Stomach smooth muscle (tissue), 2 donors: Measurements from ENCODE around the gene B4GALT7.

Source experiments
- H3K27ac ChIP-seq: one replicate; pipeline ENCODE4 v1.7.0; 2013; ENCODE audit warnings: mild to moderate bottlenecking, low read length, inconsistent platforms
- H3K27me3 ChIP-seq, 2 donors: one replicate each; pipeline ENCODE4 v1.7.0; 2013; ENCODE audit warnings: low read length in 2 of 2; ENCODE audit not compliant: insufficient read depth in 2 of 2, control insufficient read depth in 1 of 2
- H3K36me3 ChIP-seq, 2 donors: one replicate each; pipeline ENCODE4 v1.7.0; 2013; ENCODE audit warnings: low read length in 2 of 2; ENCODE audit not compliant: control insufficient read depth in 2 of 2, insufficient read depth in 2 of 2
- H3K4me1 ChIP-seq: one replicate; pipeline ENCODE4 v1.7.0; 2013; ENCODE audit warnings: low read length; ENCODE audit not compliant: control insufficient read depth, insufficient read depth
- H3K4me3 ChIP-seq, 2 donors: one replicate each; pipeline ENCODE4 v1.7.0; 2013; ENCODE audit warnings: low read length in 2 of 2
- H3K9ac ChIP-seq, 2 donors: one replicate each; pipeline ENCODE4 v1.7.0; 2013; ENCODE audit warnings: low read length in 2 of 2, mild to moderate bottlenecking in 1 of 2
- H3K9me3 ChIP-seq, 2 donors: one replicate each; pipeline ENCODE4 v1.7.0; 2013; ENCODE audit warnings: low read length in 2 of 2; ENCODE audit not compliant: control insufficient read depth in 2 of 2
- donor health status: healthy.
- donor health status: Pancreatic carcinoma.

The B4GALT7 gene

GRCh38 chr5:177603631-177604030, 3.7 kb downstream of the B4GALT7 start:
- Histone ChIP-seq H3K4me1 (peaks cover 32% of the 10 kb centered on the region), H3K4me3 (no peak overlapping the region), H3K27ac (no peak overlapping the region), H3K27me3 (no peaks in the 10 kb centered on the region), H3K36me3 (peaks cover 0 to 4% of the 10 kb centered on the region in 2 donors), H3K9me3 (no peaks in the 10 kb centered on the region), H3K9ac (no peak overlapping the region)

GRCh38 chr5:177604116-177604521, 4.2 kb downstream of the B4GALT7 start:
- H3K4me3 ChIP-seq, result no peak overlapping the region
- H3K9ac ChIP-seq, result no peak overlapping the region
- H3K27me3 ChIP-seq, result no peaks in the 10 kb centered on the region
- H3K27ac ChIP-seq, result no peak overlapping the region
- no peaks in the 10 kb centered on the region for H3K9me3 ChIP-seq
- peaks cover 32% of the 10 kb centered on the region for H3K4me1 ChIP-seq
- peaks cover 0 to 4% of the 10 kb centered on the region in 2 donors for H3K36me3 ChIP-seq

- H3K27me3 ChIP-seq, result no peaks in the 10 kb centered on the region
Measured at GRCh38 chr5:177604656-177605055, 4.7 kb downstream of the B4GALT7 start.

GRCh38 chr5:177605078-177605477, 5.1 kb downstream of the B4GALT7 start:
- peaks cover 0 to 5% of the 10 kb centered on the region in 2 donors for H3K36me3 ChIP-seq

More at GRCh38 chr5:177604656-177605055, 4.7 kb downstream of the B4GALT7 start:
- Histone ChIP-seq H3K9me3 (no peaks in the 10 kb centered on the region), H3K27ac (no peak overlapping the region), H3K4me1 (peaks cover 32% of the 10 kb centered on the region), H3K36me3 (peaks cover 0 to 5% of the 10 kb centered on the region in 2 donors), H3K9ac (no peak overlapping the region), H3K4me3 (no peak overlapping the region)

GRCh38 chr5:177605667-177606066, 5.7 kb downstream of the B4GALT7 start:
- H3K36me3 ChIP-seq, result peaks cover 0 to 5% of the 10 kb centered on the region in 2 donors
- no peak overlapping the region for H3K9ac ChIP-seq
- no peaks in the 10 kb centered on the region for H3K27me3 ChIP-seq
- no peak overlapping the region for H3K27ac ChIP-seq
- no peaks in the 10 kb centered on the region for H3K9me3 ChIP-seq
- no peak overlapping the region for H3K4me3 ChIP-seq
- H3K4me1 ChIP-seq, result peaks cover 27% of the 10 kb centered on the region

More at GRCh38 chr5:177605078-177605477, 5.1 kb downstream of the B4GALT7 start:
- Histone ChIP-seq H3K4me3 (no peak overlapping the region), H3K27me3 (no peaks in the 10 kb centered on the region), H3K27ac (no peak overlapping the region), H3K9ac (no peak overlapping the region), H3K4me1 (peaks cover 32% of the 10 kb centered on the region), H3K9me3 (no peaks in the 10 kb centered on the region)

- Histone ChIP-seq H3K27ac (no peak overlapping the region), H3K9ac (no peak overlapping the region), H3K27me3 (no peaks in the 10 kb centered on the region), H3K9me3 (no peaks in the 10 kb centered on the region), H3K4me1 (peaks cover 21% of the 10 kb centered on the region), H3K4me3 (no peak overlapping the region), H3K36me3 (peaks cover 0 to 5% of the 10 kb centered on the region in 2 donors)
Measured at GRCh38 chr5:177606071-177607051, 6.4 kb downstream of the B4GALT7 start.

- no peaks in the 10 kb centered on the region for H3K9me3 ChIP-seq
- H3K4me1 ChIP-seq, result peaks cover 16% of the 10 kb centered on the region
- peak overlapping the region; percentile 4 to 13 for H3K9ac ChIP-seq
- H3K27me3 ChIP-seq, result no peaks in the 10 kb centered on the region
- no peak overlapping the region for H3K27ac ChIP-seq
- H3K4me3 ChIP-seq, result no peak overlapping the region
- peaks cover 0 to 5% of the 10 kb centered on the region in 2 donors for H3K36me3 ChIP-seq
Measured at GRCh38 chr5:177607115-177607451, 7.2 kb downstream of the B4GALT7 start.

GRCh38 chr5:177607452-177608192, 7.7 kb downstream of the B4GALT7 start:
- Histone ChIP-seq H3K36me3 (peaks cover 0 to 5% of the 10 kb centered on the region in 2 donors), H3K4me1 (peaks cover 13% of the 10 kb centered on the region), H3K9ac (peak overlapping the region; percentile 4 to 13), H3K4me3 (no peak overlapping the region), H3K27ac (no peak overlapping the region), H3K9me3 (no peaks in the 10 kb centered on the region), H3K27me3 (no peaks in the 10 kb centered on the region)

- Histone ChIP-seq H3K9me3 (no peaks in the 10 kb centered on the region), H3K36me3 (peaks cover 0 to 5% of the 10 kb centered on the region in 2 donors), H3K27me3 (no peaks in the 10 kb centered on the region), H3K9ac (no peak overlapping the region), H3K4me3 (no peak overlapping the region), H3K4me1 (peaks cover 13% of the 10 kb centered on the region), H3K27ac (no peak overlapping the region)
Measured at GRCh38 chr5:177608243-177609075, 8.5 kb downstream of the B4GALT7 start.
